Heart right ventricle (tissue), 16 donors: ENCODE results near the gene EMP2. TPM values are rescaled to one million over a fixed set of nuclear protein-coding genes. Genes with fewer than 3 reads are reported as not detected.

Source experiments
- ATAC-seq, 8 donors: fragments of 200-7000 bp; cut with Tn5 transposase; one replicate each; pipeline ENCODE4 v1.9.1; 2020; ENCODE audit warnings: mild to moderate bottlenecking in 8 of 8, moderate library complexity in 8 of 8, moderate number of reproducible peaks in 1 of 8
- DNase-seq, 2 donors: peaks; one replicate each; pipeline ENCODE4 v3.0.0-alpha.2; 2020
- H3K27ac ChIP-seq, 10 donors: fragments of 200-600 bp; sonication (generic) in 2 of 10; one replicate each; pipeline versions ENCODE4 v1.5.0 to v1.8.0; 2020 to 2022; ENCODE audit warnings: mild to moderate bottlenecking in 3 of 10
- H3K27me3 ChIP-seq, 7 donors: fragments of 200-600 bp; one replicate each; pipeline ENCODE4 v1.8.0; 2021 to 2022; ENCODE audit warnings: mild to moderate bottlenecking in 2 of 7
- H3K36me3 ChIP-seq, 9 donors: fragments of 200-600 bp; sonication (generic) in 1 of 9; one replicate each; pipeline versions ENCODE4 v1.5.0 to v1.8.0; 2020 to 2022; ENCODE audit warnings: mild to moderate bottlenecking in 2 of 9
- H3K4me1 ChIP-seq, 9 donors: fragments of 200-600 bp; sonication (generic) in 1 of 9; one replicate each; pipeline versions ENCODE4 v1.5.0 to v1.8.0; 2020 to 2022; ENCODE audit warnings: mild to moderate bottlenecking in 4 of 9
- H3K4me3 ChIP-seq, 10 donors: fragments of 200-600 bp; sonication (generic) in 2 of 10; one replicate each; pipeline versions ENCODE4 v1.5.0 to v1.8.0; 2020 to 2022; ENCODE audit warnings: mild to moderate bottlenecking in 7 of 10, moderate library complexity in 2 of 10
- H3K9me3 ChIP-seq, 11 donors: fragments of 200-600 bp in 10 of 11; sonication (generic) in 2 of 11; one replicate each; pipeline versions ENCODE4 v1.5.0 to v1.8.0; 2013 to 2022; ENCODE audit warnings: mild to moderate bottlenecking in 2 of 11, control low read depth in 1 of 11, moderate library complexity in 1 of 11
- CTCF ChIP-seq, 9 donors: fragments of 200-600 bp; sonication (generic) in 2 of 9; IDR thresholded peaks; one replicate each; pipeline versions ENCODE4 v1.5.0 to v1.8.0; 2021 to 2022; ENCODE audit warnings: antibody characterized with exemption in 9 of 9, mild to moderate bottlenecking in 5 of 9, moderate library complexity in 1 of 9
- WGBS, 2 donors: extraction: QIAGEN DNeasy Blood & Tissue Kit; methylation state at CpG; one replicate each; pipeline ENCODE4 v1.1.7; 2013; ENCODE audit warnings: inconsistent platforms in 1 of 2; 5-methylcytosine and 5-hydroxymethylcytosine counted together
- intact Hi-C, 10 donors: fragments of 100-400 bp; cut with DNase I; formaldehyde crosslinking; loops; one replicate each; pipeline versions ENCODE4 v1.11.1 to v1.14.2; 2022
- polyA plus RNA-seq, 2 donors: library from polyadenylated mRNA; stranded (reverse); fragments of 200-250 nt; gene quantifications; one replicate each; pipeline ENCODE4 v1.2.3, GENCODE V29; 2013
- total RNA-seq, 10 donors: library from RNA; stranded (reverse); fragmentation: NEBNext Ultra II Directional in 3 of 10; extraction: Animal tissue kit (Norgen Biotek cat#: 25700) in 3 of 10; gene quantifications; one replicate each; pipeline versions ENCODE4 v1.2.1 to v1.2.4, GENCODE V29; 2021 to 2023
- donor health status: Arrhythmogenic right ventricular cardiomyopathy.
- donor health status: ischemic (EF 13 %, LVEDD 7.1; RV severe dilation, severe dysfunction).
- donor health status: healthy with polysubstance abuse.
- donor health status: DM: no; HTN: yes; CAD: no.
- donor health status: DM: no; HTN: no; CAD: no.
- donor health status: ischemic (EF 25% LVEDD 6.9; RV normal size, moderate dysfunction).
- donor health status: ischemic (EF 25% LVEDD 5.7; RV mildly dilated, moderate dysfunction).
- donor health status: healthy.
- donor health status: DM: yes; HTN: yes; CAD: no.
- donor health status: Ischemic cardiomyopathy.
- donor health status: ischemic (EF 35%, LVEDD 5.7; RV mildly dilated, moderate dysfunction).
- donor health status: nonischemic (EF 11% LVEDD 7.7; RV severe dilation, severe dysfunction).
- donor health status: DM: yes; HTN: yes; CAD: no.
- donor health status: PGD.
- donor health status: ischemic (EF 29% LVEDD 5.4; RV normal size, mild dysfunction).
- donor health status: nonischemic (EF 23%, LVEDD 6.1; RV moderate dilation, normal function).

The EMP2 gene
- total and polyA plus RNA-seq, 12 donors, result 36.1 to 108 (median 58.6) TPM

DNA sequence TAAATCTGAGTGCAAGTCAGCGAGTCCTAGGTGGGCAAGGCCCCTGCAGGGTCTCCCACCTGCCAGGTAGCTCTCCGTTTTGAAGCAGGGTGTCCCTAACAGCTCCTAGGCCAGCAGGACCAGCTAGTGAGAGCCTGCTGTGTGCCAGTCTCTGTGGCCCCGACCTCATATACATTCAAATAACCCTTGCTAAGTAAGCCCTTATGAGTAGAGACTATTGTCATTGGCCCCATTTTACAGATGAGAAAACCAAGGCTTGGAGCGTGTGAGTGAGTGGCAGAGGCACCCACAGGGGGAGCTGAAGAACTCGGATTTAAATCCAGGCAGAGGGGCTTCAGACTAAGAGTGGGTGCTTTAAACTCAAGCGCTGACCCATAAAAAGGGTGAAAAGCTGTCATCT lies 39.7 kb upstream of the EMP2 start:
- no peaks in the 10 kb centered on the region for H3K27me3 ChIP-seq
- WGBS, 2 donors, result 87 to 89% methylated on average over 6 of the region's 6 CpGs
- DNase-seq (no peak), ATAC-seq (no peak)
- no peak overlapping the region for H3K4me3 ChIP-seq
- intact Hi-C loops, result loop anchor here in 1 of 10 donors (10.0 kb wide), 1 partner anchor 95 kb away; no protein-coding TSS in a partner anchor
- no peaks in the 10 kb centered on the region for H3K9me3 ChIP-seq
- H3K36me3 ChIP-seq, result no peaks in the 10 kb centered on the region
- peaks cover 10 to 45% (median 33%) of the 10 kb centered on the region in 9 donors for H3K4me1 ChIP-seq
- peak overlapping the region in 3 of 10 donors; percentile 76 to 81 (median 77) for H3K27ac ChIP-seq
- no peak for TF ChIP-seq CTCF (IDR thresholded peaks at IDR 0.05)

DNA sequence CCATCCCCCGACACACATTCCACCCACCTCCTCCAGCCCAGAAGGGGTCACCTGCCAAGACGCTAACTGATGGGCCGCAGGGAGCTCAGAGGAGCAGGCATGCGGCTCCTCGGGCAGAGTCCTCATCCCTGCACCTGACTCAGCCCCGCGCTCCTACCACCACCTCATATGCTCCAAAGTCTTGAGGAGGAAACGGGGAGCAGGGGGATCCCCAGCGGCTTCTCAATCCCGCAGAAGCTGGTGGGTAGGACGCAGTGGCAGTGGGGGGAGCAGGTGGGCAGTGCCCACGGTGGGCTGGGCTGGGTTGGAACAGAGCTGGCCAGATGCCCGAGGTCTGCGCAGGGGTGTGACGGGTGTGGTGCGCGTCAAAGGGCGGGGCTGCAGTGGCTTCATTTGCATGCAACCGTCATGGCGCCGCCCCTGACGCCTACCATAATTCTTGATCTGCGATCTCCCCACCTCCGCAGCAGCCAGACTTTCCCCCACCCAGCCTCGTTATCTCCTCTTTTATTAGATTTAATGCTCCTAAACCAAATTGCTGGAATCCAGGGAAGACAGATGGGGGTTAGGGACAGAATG lies 39.0 kb upstream of the EMP2 start:
- intact Hi-C loops, result loop anchor here in 5 of 10 donors (5.0 to 10.0 kb wide), 3 partner anchors 37 to 115 kb away; partner anchors contain the start of gene EMP2 (in 3 of the 5)
- ATAC-seq, result peak; percentile 24 to 81 (median 57)

GRCh38 chr16:10618710-10619209 lies 38.4 kb upstream of the EMP2 start:
- no peaks in the 10 kb centered on the region for H3K27me3 ChIP-seq
- peaks cover 10 to 45% (median 33%) of the 10 kb centered on the region in 9 donors for H3K4me1 ChIP-seq
- intact Hi-C loops, result loop anchor here in 5 of 10 donors (5.0 to 10.0 kb wide), 3 partner anchors 36 to 116 kb away; partner anchors contain the start of gene EMP2 (in 3 of the 5)
- 61% methylated on average over 13 of the region's 13 CpGs for WGBS, 2 donors
- H3K9me3 ChIP-seq, result no peaks in the 10 kb centered on the region
- DNase-seq (no peak), ATAC-seq (peak in 5 of 8 donors; percentile 14 to 51 (median 35))
- no peaks in the 10 kb centered on the region for H3K36me3 ChIP-seq
- TF ChIP-seq CTCF (IDR thresholded peaks at IDR 0.05), result no peak
- H3K4me3 ChIP-seq, result peak overlapping the region in 6 of 10 donors; percentile 19 to 46 (median 30)
- H3K27ac ChIP-seq, result peak overlapping the region in 6 of 10 donors; percentile 49 to 81 (median 70)

More for the DNA sequence above, 39.0 kb upstream of the EMP2 start:
- TF ChIP-seq CTCF (IDR thresholded peaks at IDR 0.05), result no peak
- H3K4me1 ChIP-seq, result peaks cover 10 to 45% (median 33%) of the 10 kb centered on the region in 9 donors
- no peaks in the 10 kb centered on the region for H3K9me3 ChIP-seq
- peak overlapping the region in 9 of 10 donors; percentile 11 to 46 (median 21) for H3K4me3 ChIP-seq
- no peaks in the 10 kb centered on the region for H3K27me3 ChIP-seq
- DNase-seq, result peak; percentile 53 to 68
- WGBS, 2 donors, result 36 to 40% methylated on average over 25 of the region's 25 CpGs
- H3K27ac ChIP-seq, result peak overlapping the region in 7 of 10 donors; percentile 49 to 81 (median 63)
- no peaks in the 10 kb centered on the region for H3K36me3 ChIP-seq

DNA sequence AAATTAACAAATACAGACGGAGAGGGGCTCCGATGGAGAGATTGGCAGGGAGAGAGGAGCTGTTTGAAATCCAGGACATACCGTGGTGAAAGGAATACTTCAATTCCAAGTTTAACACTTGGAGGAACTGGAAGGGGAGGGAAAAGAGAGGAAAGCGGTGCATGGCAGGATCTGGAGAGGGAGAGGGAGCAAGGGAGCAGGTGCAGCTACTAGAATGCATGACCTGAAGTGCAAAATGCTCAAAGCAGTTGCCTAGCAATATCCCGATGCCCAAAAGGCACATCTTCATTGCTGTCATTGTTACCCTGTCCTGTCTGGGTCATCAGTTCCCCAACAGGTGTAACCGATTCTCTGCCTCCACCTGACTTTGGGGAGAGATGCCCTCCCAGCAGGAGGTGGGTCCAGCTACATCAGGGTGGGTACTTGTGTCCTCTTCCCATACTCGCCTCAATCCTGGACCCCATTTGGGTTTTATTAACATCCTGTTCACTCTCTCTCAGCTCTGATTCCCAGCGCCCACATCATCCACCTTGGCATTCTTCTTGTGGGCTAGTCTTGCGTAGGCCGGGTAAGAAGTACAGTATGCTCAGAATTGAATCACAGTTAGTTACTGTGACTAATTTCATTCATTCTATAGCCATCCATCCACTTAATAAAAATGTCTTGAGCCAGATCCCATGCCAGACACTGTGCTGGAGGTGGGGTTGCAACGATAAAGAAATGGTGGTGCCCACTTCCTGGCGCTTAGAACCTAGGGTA lies 37.4 kb upstream of the EMP2 start:
- H3K9me3 ChIP-seq, result no peaks in the 10 kb centered on the region
- intact Hi-C loops, result loop anchor here in 6 of 10 donors (2.0 to 10.0 kb wide), 4 partner anchors 36 to 117 kb away; partner anchors contain the start of gene EMP2 (in 3 of the 6)
- TF ChIP-seq CTCF (IDR thresholded peaks at IDR 0.05), result peak in 1 of 9 donors; percentile 1
- 72 to 73% methylated on average over 12 of the region's 12 CpGs for WGBS, 2 donors
- H3K27ac ChIP-seq, result peak overlapping the region in 7 of 10 donors; percentile 63 to 87 (median 70)
- H3K4me3 ChIP-seq, result no peak overlapping the region
- H3K27me3 ChIP-seq, result no peaks in the 10 kb centered on the region
- peaks cover 10 to 45% (median 33%) of the 10 kb centered on the region in 9 donors for H3K4me1 ChIP-seq
- DNase-seq, result no peak
- no peaks in the 10 kb centered on the region for H3K36me3 ChIP-seq
- no peak for ATAC-seq
